ENCODE measurements around the gene GLIS1. TPM values are rescaled to one million over a fixed set of nuclear protein-coding genes. Genes with fewer than 3 reads are reported as not detected.
A peak's percentile ranks its signal among the peaks of the same experiment; 100 is the strongest.

The GLIS1 gene
- total and polyA plus RNA-seq, 9 donors = 0.12 to 2.9 (median 0.48) TPM; not detected in 1

DNA sequence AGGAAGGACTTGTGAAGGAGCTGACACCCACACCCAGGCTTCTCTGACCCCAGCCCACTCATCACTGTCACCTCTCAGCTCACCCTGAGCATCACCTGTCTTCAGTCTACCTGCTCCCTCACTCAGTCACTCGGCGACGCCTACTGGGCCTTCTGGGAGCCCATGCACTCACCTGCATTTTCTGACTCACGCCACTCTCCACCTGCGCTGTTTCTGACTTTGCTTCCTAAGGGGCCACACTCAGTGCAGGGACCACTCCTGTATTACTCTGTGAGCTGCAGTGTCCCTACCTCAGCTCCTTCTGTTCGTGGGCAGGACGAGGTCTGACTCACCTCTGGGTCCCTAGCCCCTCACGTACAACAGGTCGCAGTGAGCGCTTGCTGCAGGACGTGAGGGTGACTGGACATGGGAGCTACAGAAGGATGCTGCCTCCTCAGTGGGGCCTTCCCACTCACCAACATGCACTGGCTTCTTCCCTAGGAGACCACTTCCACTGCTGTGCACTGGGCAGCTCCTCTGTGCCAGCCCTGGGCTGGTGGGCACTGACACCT is 102.3 kb downstream of the GLIS1 start:
- H3K4me1 ChIP-seq (ENCODE audit: insufficient read depth) = no peaks in the 10 kb centered on the region
- H3K27me3 ChIP-seq = no peaks in the 10 kb centered on the region
- TF ChIP-seq CTCF (IDR thresholded peaks at IDR 0.05) (no peak), EP300 (IDR thresholded peaks at IDR 0.05) (no peak), POLR2A (IDR thresholded peaks at IDR 0.05) (no peak)
- peak in 2 of 5 donors; percentile 3 to 19 for DNase-seq
- WGBS, 3 donors = 91 to 93% (median 91%) methylated on average over 11 of the region's 11 CpGs
- no peak overlapping the region for H3K27ac ChIP-seq
- H3K36me3 ChIP-seq = no peaks in the 10 kb centered on the region
- no peaks in the 10 kb centered on the region for H3K9me3 ChIP-seq
- H3K4me3 ChIP-seq = no peak overlapping the region
- intact Hi-C loops (cut with DNase I) = no loop called here

- Histone ChIP-seq H3K4me1 (ENCODE audit: insufficient read depth) (no peaks in the 10 kb centered on the region), H3K36me3 (no peaks in the 10 kb centered on the region), H3K27ac (no peak overlapping the region), H3K27me3 (no peaks in the 10 kb centered on the region), H3K4me3 (no peak overlapping the region), H3K9me3 (no peaks in the 10 kb centered on the region)
- peak in 1 of 5 donors; percentile 2 for DNase-seq
- TF ChIP-seq POLR2A (IDR thresholded peaks at IDR 0.05) (no peak), CTCF (IDR thresholded peaks at IDR 0.05) (no peak), EP300 (IDR thresholded peaks at IDR 0.05) (no peak)
- 82 to 84% (median 82%) methylated on average over 10 of the region's 10 CpGs for WGBS, 3 donors
- intact Hi-C loops (cut with DNase I) = no loop called here
These were observed 104.4 kb downstream of the GLIS1 start for GRCh38 chr1:53634571-53634979.

GRCh38 chr1:53633073-53633704 is 105.8 kb downstream of the GLIS1 start:
- no peak overlapping the region for H3K27ac ChIP-seq
- no peak for TF ChIP-seq EP300 (IDR thresholded peaks at IDR 0.05)
- no peak for TF ChIP-seq POLR2A (IDR thresholded peaks at IDR 0.05)
- no peak for TF ChIP-seq CTCF (IDR thresholded peaks at IDR 0.05)
- DNase-seq = no peak
- whole genome bisulfite sequencing, 3 donors = 93 to 95% (median 94%) methylated on average over 13 of the region's 13 CpGs
- intact Hi-C loops (cut with DNase I) = no loop called here
- no peaks in the 10 kb centered on the region for H3K36me3 ChIP-seq
- no peaks in the 10 kb centered on the region for H3K9me3 ChIP-seq
- H3K27me3 ChIP-seq = no peaks in the 10 kb centered on the region
- H3K4me3 ChIP-seq = no peak overlapping the region
- no peaks in the 10 kb centered on the region for H3K4me1 ChIP-seq (ENCODE audit: insufficient read depth)

- Histone ChIP-seq H3K4me3 (no peak overlapping the region), H3K4me1 (ENCODE audit: insufficient read depth) (no peaks in the 10 kb centered on the region), H3K27ac (no peak overlapping the region), H3K36me3 (no peaks in the 10 kb centered on the region), H3K27me3 (no peaks in the 10 kb centered on the region), H3K9me3 (no peaks in the 10 kb centered on the region)
- DNase-seq = no peak
- intact Hi-C loops (cut with DNase I) = no loop called here
- WGBS, 3 donors = 83 to 90% (median 85%) methylated on average over 6 of the region's 6 CpGs
- TF ChIP-seq EP300 (IDR thresholded peaks at IDR 0.05) (no peak), POLR2A (IDR thresholded peaks at IDR 0.05) (no peak), CTCF (IDR thresholded peaks at IDR 0.05) (no peak)
These were observed 107.2 kb downstream of the GLIS1 start for GRCh38 chr1:53631622-53632310.

All from ovary (tissue), 9 donors.